ENCODE results near the gene PABPN1L.
A peak's percentile ranks its signal among the peaks of the same experiment; 100 is the strongest.

The PABPN1L gene

DNA sequence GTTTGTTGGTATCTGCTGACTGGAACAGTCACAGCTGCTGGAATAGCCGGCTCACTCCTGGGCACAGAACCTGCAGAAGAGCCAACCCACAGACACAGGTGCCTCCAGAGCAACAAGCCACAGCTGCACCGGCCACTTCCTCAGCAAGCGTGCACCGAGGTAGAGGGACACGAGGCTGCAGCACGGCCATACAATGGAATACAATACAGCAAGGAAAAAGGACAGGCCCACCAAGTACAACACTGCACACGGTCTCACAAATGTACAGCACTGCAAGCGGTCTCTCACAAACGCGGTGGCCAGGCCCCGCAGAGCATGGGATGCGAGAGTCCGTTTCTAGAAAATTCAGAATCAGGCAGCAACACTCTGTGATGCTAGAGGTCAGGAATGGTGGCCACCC lies 47.4 kb upstream of the PABPN1L start:
- no peak overlapping the region for H3K18ac ChIP-seq (ENCODE audit: low read length)

DNA sequence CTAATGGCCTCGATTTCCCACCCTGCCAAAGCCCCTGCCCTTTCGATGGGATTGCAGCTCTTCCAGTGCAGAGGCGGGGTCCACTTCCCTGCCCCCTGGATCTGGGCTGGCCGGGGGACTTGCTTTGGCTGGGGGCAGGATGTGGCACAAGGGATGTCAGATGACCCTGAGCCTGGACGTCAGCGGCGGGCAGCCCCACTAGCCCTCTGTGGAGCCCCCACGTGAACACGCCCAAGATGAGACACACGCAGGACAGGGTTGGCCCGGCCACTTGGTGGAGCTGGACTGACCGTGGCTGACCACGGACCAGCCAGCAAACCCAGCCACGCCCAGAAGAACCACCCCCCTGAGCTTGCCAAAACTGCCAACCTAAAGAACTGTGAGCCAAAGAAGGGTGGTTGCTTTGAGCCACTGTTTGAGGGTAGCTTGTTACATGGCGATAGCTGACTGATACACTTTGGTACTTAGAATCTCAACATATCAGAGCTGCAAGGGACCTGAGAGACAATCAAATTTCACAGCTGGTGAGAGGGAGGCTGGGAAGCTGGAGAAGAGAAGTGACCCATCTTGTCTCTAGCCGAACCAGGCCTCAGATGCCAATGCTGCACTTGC lies 46.6 kb upstream of the PABPN1L start:
- Histone ChIP-seq H3K9me3 (replicated peaks in 1 of 2; ENCODE audit: control insufficient read depth in 2 of 2, insufficient read depth in 1 of 2, low read depth in 1 of 2, low read length in 2 of 2) (peaks cover 0 to 8% of the 10 kb centered on the region in 2 donors), H3K4me3 (ENCODE audit: low read length in 2 of 2) (no peak overlapping the region), H3K18ac (ENCODE audit: low read length) (peak overlapping the region; percentile 27), H3K79me1 (ENCODE audit: low read depth, low read length) (no peaks in the 10 kb centered on the region), H3K27ac (replicated peaks; ENCODE audit: low read length) (no peak overlapping the region), H2AK5ac (ENCODE audit: low read depth, low read length) (peak overlapping the region; percentile 96), H3K4me1 (ENCODE audit: control insufficient read depth in 2 of 2, insufficient read depth in 1 of 2, low read depth in 1 of 2, low read length in 2 of 2) (peaks cover 9 to 10% of the 10 kb centered on the region in 2 donors), H2BK12ac (ENCODE audit: low read length) (no peak overlapping the region), H3K4me2 (ENCODE audit: insufficient read depth, low read length, poor library complexity, severe bottlenecking) (no peak overlapping the region), H4K8ac (ENCODE audit: low read depth, low read length) (peak overlapping the region; percentile 19), H3K27me3 (ENCODE audit: control insufficient read depth in 3 of 3, insufficient read depth in 3 of 3, low read depth in 1 of 3, low read length in 3 of 3) (peaks cover 0 to 29% (median 0%) of the 10 kb centered on the region in 3 experiments), H2BK5ac (ENCODE audit: low read length) (peak overlapping the region; percentile 78), H3K9ac (ENCODE audit: low read depth, low read length, poor library complexity) (no peak overlapping the region), H3K23ac (ENCODE audit: low read depth, low read length, poor library complexity) (peak overlapping the region; percentile 49), H2AFZ (ENCODE audit: low read length) (no peak overlapping the region), H2BK120ac (ENCODE audit: low read depth, low read length) (no peak overlapping the region), H3K36me3 (replicated peaks in 1 of 2; ENCODE audit: control insufficient read depth in 2 of 2, insufficient read depth in 2 of 2, low read length in 2 of 2) (no peaks in the 10 kb centered on the region), H4K91ac (ENCODE audit: low read depth, low read length, poor library complexity) (peak overlapping the region; percentile 46), H3K14ac (ENCODE audit: low read length) (peak overlapping the region; percentile 84), H3K4ac (ENCODE audit: low read length) (no peak overlapping the region), H2BK15ac (ENCODE audit: low read length) (no peak overlapping the region)
- DNase-seq (ENCODE audit: low spot score), result no peak
- no CpG with 5 or more reads among the region's 16 CpGs for WGBS, 2 donors (ENCODE audit: extremely low coverage in 2 of 2, insufficient read length in 2 of 2, insufficient replicate concordance in 1 of 2)

More for the DNA sequence above, 47.4 kb upstream of the PABPN1L start:
- Histone ChIP-seq H4K91ac (ENCODE audit: low read depth, low read length, poor library complexity) (no peak overlapping the region), H3K14ac (ENCODE audit: low read length) (no peak overlapping the region), H3K4me1 (ENCODE audit: control insufficient read depth in 2 of 2, insufficient read depth in 1 of 2, low read depth in 1 of 2, low read length in 2 of 2) (peaks cover 9 to 10% of the 10 kb centered on the region in 2 donors), H4K8ac (ENCODE audit: low read depth, low read length) (no peak overlapping the region), H3K36me3 (replicated peaks in 1 of 2; ENCODE audit: control insufficient read depth in 2 of 2, insufficient read depth in 2 of 2, low read length in 2 of 2) (no peaks in the 10 kb centered on the region), H3K79me1 (ENCODE audit: low read depth, low read length) (no peaks in the 10 kb centered on the region), H3K23ac (ENCODE audit: low read depth, low read length, poor library complexity) (peak overlapping the region; percentile 90), H3K9ac (ENCODE audit: low read depth, low read length, poor library complexity) (peak overlapping the region; percentile 12), H2AK5ac (ENCODE audit: low read depth, low read length) (peak overlapping the region; percentile 96), H2BK5ac (ENCODE audit: low read length) (no peak overlapping the region), H3K27me3 (ENCODE audit: control insufficient read depth in 3 of 3, insufficient read depth in 3 of 3, low read depth in 1 of 3, low read length in 3 of 3) (peaks cover 0 to 26% (median 0%) of the 10 kb centered on the region in 3 experiments), H2BK120ac (ENCODE audit: low read depth, low read length) (no peak overlapping the region), H2BK15ac (ENCODE audit: low read length) (no peak overlapping the region), H2AFZ (ENCODE audit: low read length) (no peak overlapping the region), H3K27ac (replicated peaks; ENCODE audit: low read length) (no peak overlapping the region), H3K4me3 (ENCODE audit: low read length in 2 of 2) (no peak overlapping the region), H2BK12ac (ENCODE audit: low read length) (no peak overlapping the region), H3K4ac (ENCODE audit: low read length) (no peak overlapping the region), H3K9me3 (replicated peaks in 1 of 2; ENCODE audit: control insufficient read depth in 2 of 2, insufficient read depth in 1 of 2, low read depth in 1 of 2, low read length in 2 of 2) (peaks cover 0 to 8% of the 10 kb centered on the region in 2 donors), H3K4me2 (ENCODE audit: insufficient read depth, low read length, poor library complexity, severe bottlenecking) (no peak overlapping the region)
- no CpG with 5 or more reads among the region's 13 CpGs for WGBS, 2 donors (ENCODE audit: extremely low coverage in 2 of 2, insufficient read length in 2 of 2, insufficient replicate concordance in 1 of 2)
- DNase-seq (ENCODE audit: low spot score), result no peak

DNA sequence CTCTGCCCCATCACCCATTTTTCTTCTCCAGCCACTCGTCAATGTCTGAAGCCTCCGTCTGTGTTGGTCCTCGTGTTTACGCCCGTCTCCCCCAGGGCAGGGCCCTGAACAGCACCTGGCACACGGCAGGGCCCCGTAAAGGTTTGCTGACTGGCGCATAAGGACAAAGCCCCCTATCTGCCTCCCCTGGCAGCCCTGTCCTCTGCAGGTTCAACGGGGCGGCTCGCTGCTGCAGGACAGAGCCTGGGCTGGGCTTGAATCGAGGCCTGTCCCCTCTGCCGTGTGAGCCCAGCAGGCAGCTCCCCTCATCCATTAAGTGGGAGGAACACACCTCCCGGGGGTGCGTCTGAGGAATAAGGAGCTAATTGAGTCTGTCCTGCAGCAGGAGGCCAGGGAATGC lies 46.1 kb upstream of the PABPN1L start:
- no peak overlapping the region for H3K9ac ChIP-seq (ENCODE audit: low read depth, low read length, poor library complexity)
- WGBS, 2 donors (ENCODE audit: extremely low coverage in 2 of 2, insufficient read length in 2 of 2, insufficient replicate concordance in 1 of 2), result no CpG with 5 or more reads among the region's 15 CpGs
- H2AK5ac ChIP-seq (ENCODE audit: low read depth, low read length), result peak overlapping the region; percentile 96
- peaks cover 0 to 8% of the 10 kb centered on the region in 2 donors for H3K9me3 ChIP-seq (replicated peaks in 1 of 2; ENCODE audit: control insufficient read depth in 2 of 2, insufficient read depth in 1 of 2, low read depth in 1 of 2, low read length in 2 of 2)
- H2BK15ac ChIP-seq (ENCODE audit: low read length), result no peak overlapping the region
- no peak overlapping the region for H3K27ac ChIP-seq (replicated peaks; ENCODE audit: low read length)
- no peaks in the 10 kb centered on the region for H3K79me1 ChIP-seq (ENCODE audit: low read depth, low read length)
- no peak overlapping the region for H3K4me2 ChIP-seq (ENCODE audit: insufficient read depth, low read length, poor library complexity, severe bottlenecking)
- H3K4ac ChIP-seq (ENCODE audit: low read length), result peak overlapping the region; percentile 41
- H3K23ac ChIP-seq (ENCODE audit: low read depth, low read length, poor library complexity), result no peak overlapping the region
- peaks cover 9 to 10% of the 10 kb centered on the region in 2 donors for H3K4me1 ChIP-seq (ENCODE audit: control insufficient read depth in 2 of 2, insufficient read depth in 1 of 2, low read depth in 1 of 2, low read length in 2 of 2)
- H3K27me3 ChIP-seq (ENCODE audit: control insufficient read depth in 3 of 3, insufficient read depth in 3 of 3, low read depth in 1 of 3, low read length in 3 of 3), result peaks cover 0 to 25% (median 0%) of the 10 kb centered on the region in 3 experiments
- DNase-seq (ENCODE audit: low spot score), result no peak
- H2BK12ac ChIP-seq (ENCODE audit: low read length), result no peak overlapping the region
- H3K36me3 ChIP-seq (replicated peaks in 1 of 2; ENCODE audit: control insufficient read depth in 2 of 2, insufficient read depth in 2 of 2, low read length in 2 of 2), result no peaks in the 10 kb centered on the region
- no peak overlapping the region for H2BK120ac ChIP-seq (ENCODE audit: low read depth, low read length)
- no peak overlapping the region for H2AFZ ChIP-seq (ENCODE audit: low read length)
- H3K18ac ChIP-seq (ENCODE audit: low read length), result peak overlapping the region; percentile 72
- H4K8ac ChIP-seq (ENCODE audit: low read depth, low read length), result peak overlapping the region; percentile 19
- peak overlapping the region; percentile 84 for H3K14ac ChIP-seq (ENCODE audit: low read length)
- H4K91ac ChIP-seq (ENCODE audit: low read depth, low read length, poor library complexity), result no peak overlapping the region
- peak overlapping the region; percentile 78 for H2BK5ac ChIP-seq (ENCODE audit: low read length)
- H3K4me3 ChIP-seq (ENCODE audit: low read length in 2 of 2), result no peak overlapping the region

DNA sequence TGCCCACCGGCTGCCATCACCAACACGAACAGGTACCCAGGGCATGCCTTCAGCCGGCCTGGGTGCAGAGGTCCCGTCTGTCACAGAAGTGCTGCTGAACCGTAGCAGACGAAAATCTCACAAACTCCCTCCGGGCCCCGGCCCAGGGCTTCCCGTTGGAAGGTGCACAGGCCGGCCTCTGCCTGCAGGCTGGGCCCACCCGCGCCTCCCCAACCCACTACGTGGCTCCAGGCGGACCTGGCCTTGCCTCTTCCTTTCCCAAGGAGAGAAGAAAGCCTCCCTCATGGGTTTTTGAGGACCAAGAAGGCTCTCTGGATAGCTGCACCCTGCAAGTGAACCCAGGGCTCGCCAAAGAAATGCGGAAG lies 45.5 kb upstream of the PABPN1L start:
- peaks cover 0 to 8% of the 10 kb centered on the region in 2 donors for H3K9me3 ChIP-seq (replicated peaks in 1 of 2; ENCODE audit: control insufficient read depth in 2 of 2, insufficient read depth in 1 of 2, low read depth in 1 of 2, low read length in 2 of 2)
- H3K27ac ChIP-seq (replicated peaks; ENCODE audit: low read length), result no peak overlapping the region
- peak overlapping the region; percentile 96 for H2AK5ac ChIP-seq (ENCODE audit: low read depth, low read length)
- no peaks in the 10 kb centered on the region for H3K79me1 ChIP-seq (ENCODE audit: low read depth, low read length)
- H3K9ac ChIP-seq (ENCODE audit: low read depth, low read length, poor library complexity), result peak overlapping the region; percentile 16
- H2BK12ac ChIP-seq (ENCODE audit: low read length), result no peak overlapping the region
- no peak overlapping the region for H3K4ac ChIP-seq (ENCODE audit: low read length)
- peak overlapping the region; percentile 63 for H2BK120ac ChIP-seq (ENCODE audit: low read depth, low read length)
- H2BK5ac ChIP-seq (ENCODE audit: low read length), result peak overlapping the region; percentile 66
- no peak overlapping the region for H2AFZ ChIP-seq (ENCODE audit: low read length)
- H3K27me3 ChIP-seq (ENCODE audit: control insufficient read depth in 3 of 3, insufficient read depth in 3 of 3, low read depth in 1 of 3, low read length in 3 of 3), result peaks cover 0 to 19% (median 0%) of the 10 kb centered on the region in 3 experiments
- no CpG with 5 or more reads among the region's 16 CpGs for WGBS, 2 donors (ENCODE audit: extremely low coverage in 2 of 2, insufficient read length in 2 of 2, insufficient replicate concordance in 1 of 2)
- H4K91ac ChIP-seq (ENCODE audit: low read depth, low read length, poor library complexity), result no peak overlapping the region
- no peak overlapping the region for H3K4me3 ChIP-seq (ENCODE audit: low read length in 2 of 2)
- H3K36me3 ChIP-seq (replicated peaks in 1 of 2; ENCODE audit: control insufficient read depth in 2 of 2, insufficient read depth in 2 of 2, low read length in 2 of 2), result no peaks in the 10 kb centered on the region
- no peak overlapping the region for H3K4me2 ChIP-seq (ENCODE audit: insufficient read depth, low read length, poor library complexity, severe bottlenecking)
- H3K14ac ChIP-seq (ENCODE audit: low read length), result no peak overlapping the region
- peaks cover 7% of the 10 kb centered on the region in 2 donors for H3K4me1 ChIP-seq (ENCODE audit: control insufficient read depth in 2 of 2, insufficient read depth in 1 of 2, low read depth in 1 of 2, low read length in 2 of 2)
- peak overlapping the region; percentile 56 for H2BK15ac ChIP-seq (ENCODE audit: low read length)
- no peak overlapping the region for H4K8ac ChIP-seq (ENCODE audit: low read depth, low read length)
- H3K18ac ChIP-seq (ENCODE audit: low read length), result peak overlapping the region; percentile 57
- no peak for DNase-seq (ENCODE audit: low spot score)
- peak overlapping the region; percentile 57 for H3K23ac ChIP-seq (ENCODE audit: low read depth, low read length, poor library complexity)
